K562 (cell line): ENCODE data around the gene GPR78.

ENCODE experiments used
- CBX2 ChIP-seq: fragments of 200-600 bp; sonication (generic); IDR thresholded peaks from one replicate; pipeline ENCODE4 v1.6.1; 2012; ENCODE audit warnings: mild to moderate bottlenecking, low read length, inconsistent platforms; ENCODE audit not compliant: insufficient read depth, poor library complexity, severe bottlenecking
- E2F4 ChIP-seq: sonication (generic); formaldehyde crosslinking; IDR thresholded peaks from 2 replicates; pipeline ENCODE4 v1.8.0; 2022; ENCODE audit warnings: mild to moderate bottlenecking, low read depth, missing genetic modification reagents
- LCOR ChIP-seq: sonication (generic); formaldehyde crosslinking; IDR thresholded peaks from 2 replicates; pipeline ENCODE4 v1.8.0; 2022; ENCODE audit warnings: mild to moderate bottlenecking, missing genetic modification reagents
- TSHZ1 ChIP-seq: fragments of 250-450 bp; sonication (Bioruptor Pico); IDR thresholded peaks from 2 replicates; pipeline ENCODE4 v1.4.0; 2020; ENCODE audit warnings: mild to moderate bottlenecking, moderate library complexity
- XRCC3 ChIP-seq: fragments of 450-650 bp; IDR thresholded peaks from 2 replicates; pipeline ENCODE4 v1.6.1; 2017; ENCODE audit warnings: mild to moderate bottlenecking, moderate library complexity
- TF ChIP-seq, protein P1 (sequence below), 3 experiments: IDR thresholded peaks in 2 of 3; conservative IDR thresholded peaks in 1 of 3; 2 replicates each; pipeline ENCODE4 v1.5.1; 2011 to 2012; ENCODE audit warnings: low read length in 3 of 3, mild to moderate bottlenecking in 3 of 3, control low read depth in 2 of 3, improper control_type of control experiment in 1 of 3, inconsistent platforms in 1 of 3, low read depth in 1 of 3, mixed read lengths in 1 of 3, moderate library complexity in 1 of 3; ENCODE audit not compliant: insufficient read depth in 2 of 3

DNA sequence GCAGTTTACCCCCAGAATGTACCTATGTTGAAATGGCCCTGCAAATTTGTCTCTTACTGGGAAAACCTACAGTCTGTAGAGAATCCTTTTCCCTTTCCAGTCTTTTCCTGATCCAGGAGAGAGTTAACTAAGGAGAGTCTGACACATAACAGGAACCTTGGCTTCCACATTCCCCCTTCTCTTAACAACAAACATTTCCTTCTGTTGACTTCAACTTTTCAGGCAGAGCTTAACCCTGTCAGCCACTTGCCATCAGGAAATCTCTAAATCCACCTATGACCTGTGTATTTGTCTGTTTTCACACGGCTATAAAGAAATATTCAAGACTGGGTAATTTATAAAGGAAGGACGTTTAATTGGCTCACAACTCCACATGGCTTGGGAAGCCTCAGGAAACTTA lies 45.6 kb upstream of the GPR78 start:
- TF ChIP-seq, protein P1, sequence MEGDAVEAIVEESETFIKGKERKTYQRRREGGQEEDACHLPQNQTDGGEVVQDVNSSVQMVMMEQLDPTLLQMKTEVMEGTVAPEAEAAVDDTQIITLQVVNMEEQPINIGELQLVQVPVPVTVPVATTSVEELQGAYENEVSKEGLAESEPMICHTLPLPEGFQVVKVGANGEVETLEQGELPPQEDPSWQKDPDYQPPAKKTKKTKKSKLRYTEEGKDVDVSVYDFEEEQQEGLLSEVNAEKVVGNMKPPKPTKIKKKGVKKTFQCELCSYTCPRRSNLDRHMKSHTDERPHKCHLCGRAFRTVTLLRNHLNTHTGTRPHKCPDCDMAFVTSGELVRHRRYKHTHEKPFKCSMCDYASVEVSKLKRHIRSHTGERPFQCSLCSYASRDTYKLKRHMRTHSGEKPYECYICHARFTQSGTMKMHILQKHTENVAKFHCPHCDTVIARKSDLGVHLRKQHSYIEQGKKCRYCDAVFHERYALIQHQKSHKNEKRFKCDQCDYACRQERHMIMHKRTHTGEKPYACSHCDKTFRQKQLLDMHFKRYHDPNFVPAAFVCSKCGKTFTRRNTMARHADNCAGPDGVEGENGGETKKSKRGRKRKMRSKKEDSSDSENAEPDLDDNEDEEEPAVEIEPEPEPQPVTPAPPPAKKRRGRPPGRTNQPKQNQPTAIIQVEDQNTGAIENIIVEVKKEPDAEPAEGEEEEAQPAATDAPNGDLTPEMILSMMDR (IDR thresholded peaks at IDR 0.05 in 2 of 3, conservative IDR thresholded peaks at IDR 0.05 in 1 of 3; ENCODE audit: insufficient read depth in 2 of 3, low read depth in 1 of 3, low read length in 3 of 3), result no peak
- no peak for TF ChIP-seq XRCC3
- no peak for TF ChIP-seq CBX2
- no peak for TF ChIP-seq TSHZ1 (CRISPR knock-in tag)
- TF ChIP-seq LCOR, result no peak
- TF ChIP-seq E2F4 (CRISPR knock-in tag), result no peak
